Measurements from ENCODE around the gene GPHN. TPM values are rescaled to one million over a fixed set of nuclear protein-coding genes. Genes with fewer than 3 reads are reported as not detected.

GPHN gene
- total RNA-seq, 1 experiment from 2014 or later, result 12.6 TPM

DNA sequence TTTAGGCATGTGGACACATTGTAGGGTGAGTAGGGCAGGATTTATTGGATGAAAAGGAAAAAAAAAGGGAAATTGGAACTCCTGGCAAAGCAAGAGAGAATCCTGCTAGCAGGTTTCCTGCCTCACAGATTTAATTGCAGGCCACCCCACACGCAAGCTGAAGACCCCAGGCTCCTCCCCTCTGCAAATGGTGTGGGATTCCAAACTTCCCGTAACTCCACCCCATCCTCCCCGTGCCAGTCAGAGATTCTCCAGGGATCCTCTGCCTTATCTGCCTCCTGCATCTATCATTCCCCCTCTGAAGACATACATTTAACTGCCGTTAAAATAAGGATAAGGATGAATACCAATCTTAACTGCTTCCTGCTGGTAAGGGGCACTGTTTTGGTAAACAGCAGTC lies 431.5 kb downstream of the GPHN start:
- no peak for DNase-seq (ENCODE audit: low read depth)

DNA sequence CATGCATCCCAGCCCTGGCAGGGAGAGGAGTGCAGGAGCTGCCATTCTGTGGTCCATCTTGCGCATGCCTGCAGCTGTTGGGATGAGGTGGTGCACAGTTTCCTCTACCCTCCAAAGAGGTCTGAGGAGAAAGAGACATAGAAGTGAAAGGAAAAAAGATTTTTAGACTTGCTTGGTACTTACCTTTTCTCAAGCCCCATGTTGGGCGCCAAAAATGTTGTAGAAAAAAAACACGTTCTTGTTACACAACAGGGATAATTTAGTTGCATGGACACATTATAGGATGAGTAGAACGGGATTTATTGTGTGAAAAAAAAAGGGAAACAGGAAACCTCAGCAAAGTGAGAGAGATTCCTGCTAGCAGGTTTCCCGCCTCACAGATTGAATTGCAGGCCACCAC lies 436.9 kb downstream of the GPHN start:
- peak; percentile 30 for DNase-seq (ENCODE audit: low read depth)

DNA sequence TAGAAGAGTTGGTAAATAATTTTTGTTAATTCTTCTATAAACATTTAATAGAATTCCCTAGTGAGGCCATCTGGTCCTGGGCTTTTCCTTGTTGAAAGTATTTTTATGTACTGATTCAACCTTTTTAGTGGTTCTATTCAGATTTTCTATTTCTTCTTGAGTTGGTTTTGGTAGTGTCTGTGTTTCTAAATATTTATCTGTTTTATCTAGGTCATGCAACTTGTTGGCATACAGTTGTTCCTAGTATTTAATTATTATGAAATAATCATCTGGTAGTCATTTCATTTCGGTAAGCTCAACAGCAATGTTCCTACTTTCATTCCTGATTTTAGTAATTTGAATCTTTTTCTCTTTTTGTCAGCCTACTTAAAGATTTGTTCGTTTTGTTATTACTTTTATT lies 447.2 kb downstream of the GPHN start:
- no peak for DNase-seq (ENCODE audit: low read depth)

DNA sequence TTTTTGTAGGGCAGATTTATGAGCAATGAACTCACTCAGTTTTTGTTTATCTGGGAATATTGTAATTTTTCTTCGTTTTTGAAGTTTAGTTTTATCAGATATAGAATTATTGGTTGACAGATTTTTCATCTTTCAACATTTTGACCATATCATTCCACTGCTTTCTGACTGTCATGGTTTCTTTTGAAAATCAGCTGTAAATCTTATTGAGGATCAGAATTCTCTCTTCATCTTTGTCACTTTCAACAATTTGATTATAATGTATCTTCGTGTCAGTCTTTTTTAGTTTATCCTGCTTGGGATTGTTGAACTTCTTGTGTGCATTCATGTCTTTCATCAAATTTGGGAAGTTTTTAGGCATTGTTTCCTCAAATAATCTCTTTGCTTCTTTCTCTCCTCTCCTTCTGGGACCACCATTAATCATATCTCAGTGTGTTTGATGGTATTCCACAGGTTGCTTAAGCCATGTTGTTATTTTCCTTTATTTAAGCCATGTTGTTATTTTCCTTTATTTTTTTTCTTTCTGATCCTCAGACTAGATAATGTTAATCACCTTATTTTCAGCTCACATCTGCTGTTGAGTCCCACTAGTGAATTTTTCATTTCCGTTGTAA lies 451.6 kb downstream of the GPHN start:
- DNase-seq (ENCODE audit: low read depth), result no peak

DNA sequence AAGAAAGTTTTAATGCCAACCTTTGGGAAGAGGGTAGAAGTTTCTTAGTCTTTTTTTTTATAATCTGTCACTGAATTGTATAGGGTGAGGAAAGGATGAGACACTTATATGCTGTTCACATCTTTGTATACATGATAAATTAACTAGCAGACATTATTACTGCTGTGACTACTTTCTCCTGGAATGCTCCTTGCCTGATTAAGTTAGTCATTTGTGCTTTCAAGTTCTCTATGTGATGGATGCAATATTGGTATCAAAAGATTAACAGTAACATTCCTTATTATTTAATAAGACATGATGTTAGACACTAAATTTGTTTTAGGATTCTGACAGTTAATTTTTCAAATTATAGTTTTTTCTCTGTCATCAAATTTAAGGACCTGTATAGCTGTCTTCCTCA lies 457.9 kb downstream of the GPHN start:
- DNase-seq (ENCODE audit: low read depth), result peak; percentile 10

DNA sequence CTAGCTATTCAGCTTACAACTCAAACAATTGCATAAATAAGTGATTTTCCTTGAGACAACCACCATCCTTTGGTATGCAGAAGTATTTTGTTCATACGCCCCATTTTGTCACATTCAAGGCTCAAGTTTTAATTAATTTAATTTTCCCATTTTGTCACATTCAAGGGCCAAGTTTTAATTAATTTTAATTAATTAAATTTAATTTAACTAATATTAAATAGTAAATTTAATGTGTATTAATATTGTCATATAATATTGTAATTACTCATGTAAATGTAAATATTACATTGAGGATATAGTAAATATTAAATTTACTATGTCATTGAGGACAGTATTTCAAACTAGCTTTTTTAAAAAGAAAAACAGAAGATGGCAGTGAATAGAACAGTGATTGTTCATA lies 464.5 kb downstream of the GPHN start:
- DNase-seq (ENCODE audit: low read depth), result no peak

DNA sequence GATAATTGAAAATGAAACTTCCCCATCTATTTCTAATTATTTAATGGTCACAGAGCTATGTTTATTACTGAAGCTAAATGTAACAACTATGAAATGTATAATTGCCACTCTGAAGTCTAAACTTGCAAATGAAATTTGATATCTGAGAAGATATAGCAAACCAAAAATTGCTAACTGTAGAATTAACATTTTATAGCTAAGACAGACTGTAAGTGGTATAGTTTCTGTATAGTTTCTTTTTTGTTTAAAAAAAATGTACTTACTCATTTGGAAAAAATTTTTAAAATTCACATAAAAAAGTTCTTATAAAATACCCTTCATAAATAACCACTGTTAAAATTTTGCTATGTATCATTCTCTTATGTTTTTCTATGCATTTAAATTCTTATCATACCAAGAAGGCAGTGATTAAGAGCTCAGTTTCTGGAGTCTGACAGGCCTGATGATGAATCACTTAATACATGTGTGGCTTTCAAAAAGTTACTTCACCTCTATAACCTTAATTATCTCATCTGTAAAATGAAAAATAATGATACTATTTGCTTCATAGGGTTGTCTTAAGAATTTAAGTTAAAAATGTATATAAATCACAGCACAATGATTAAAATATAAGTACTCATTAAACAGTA lies 466.6 kb downstream of the GPHN start:
- peak; percentile 51 for DNase-seq (ENCODE audit: low read depth)

DNA sequence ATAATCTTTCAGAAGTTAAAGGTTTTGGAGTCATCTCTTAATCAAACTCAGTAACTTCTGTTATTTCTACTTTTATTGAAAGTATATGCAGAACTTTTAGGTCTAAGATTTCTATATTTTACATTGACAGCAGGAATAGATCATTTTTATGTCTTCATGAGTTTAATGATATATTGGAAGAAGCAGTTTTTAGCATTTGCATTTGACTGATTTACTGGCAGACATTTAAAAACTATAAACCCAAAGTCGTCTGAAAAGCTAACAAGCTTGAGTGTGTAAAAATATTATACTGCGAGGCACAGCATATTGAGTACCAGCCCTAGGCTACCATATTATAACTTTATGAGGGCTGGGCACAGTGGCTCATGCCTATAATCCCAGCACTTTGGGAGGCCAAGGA lies 467.3 kb downstream of the GPHN start:
- DNase-seq (ENCODE audit: low read depth), result no peak

DNA sequence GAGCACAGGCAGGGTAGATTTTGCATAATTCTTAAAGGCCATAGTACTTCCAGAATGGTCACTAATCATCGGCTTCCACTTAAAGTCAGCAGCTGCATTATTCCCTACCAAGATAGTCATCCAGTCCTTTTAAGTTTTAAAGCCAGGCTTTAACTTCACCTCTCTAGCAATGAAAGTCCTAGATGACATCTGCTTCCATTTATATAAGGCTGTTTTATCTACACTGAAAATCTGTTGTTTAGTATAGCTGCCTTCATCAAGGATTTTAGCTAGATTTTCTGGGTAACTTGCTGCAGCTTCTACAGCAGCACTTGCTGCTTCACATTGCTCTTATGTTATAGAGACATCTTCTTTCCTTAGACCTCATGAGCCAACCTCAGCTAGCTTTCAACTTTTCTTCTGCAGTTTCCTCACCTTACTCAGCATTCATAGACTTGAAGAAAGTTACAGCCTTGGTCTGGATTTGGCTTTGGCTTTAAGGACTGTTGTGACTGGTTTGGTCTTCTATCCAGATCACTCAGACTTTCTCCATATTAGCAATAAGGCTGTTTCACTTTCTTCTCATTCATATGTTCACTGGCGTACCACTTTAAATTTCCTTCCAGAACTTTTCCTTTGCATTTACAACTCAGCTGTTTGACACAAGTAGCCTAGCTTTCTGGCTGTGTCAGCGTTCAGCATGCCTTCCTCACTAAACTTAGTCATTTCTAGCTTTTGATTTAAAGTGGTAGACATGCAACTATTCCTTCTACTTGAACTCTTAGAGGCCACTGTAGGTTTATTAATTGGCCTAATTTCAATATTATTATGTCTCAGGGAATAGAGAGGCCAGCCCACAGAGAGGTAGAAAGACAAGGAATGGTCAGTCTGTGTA lies 471.4 kb downstream of the GPHN start:
- DNase-seq (ENCODE audit: low read depth), result no peak

DNA sequence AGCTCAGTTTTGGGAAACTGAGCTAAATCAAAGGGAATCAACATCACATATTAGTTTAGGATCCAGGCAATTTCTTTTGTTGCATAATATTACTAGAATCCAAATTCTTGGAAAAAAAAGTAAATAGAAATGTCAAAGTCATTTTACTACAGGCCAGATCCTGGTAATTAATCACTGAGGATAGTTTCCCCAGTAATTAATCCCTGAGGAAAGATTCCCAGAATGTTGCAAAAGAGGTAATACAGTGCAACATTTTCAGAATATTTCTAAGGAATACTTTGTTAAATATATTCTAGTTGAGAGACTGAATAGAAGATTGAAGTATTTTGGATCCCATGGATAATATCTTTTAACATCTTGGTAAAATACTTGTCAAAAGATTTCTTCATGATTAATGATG lies 474.3 kb downstream of the GPHN start:
- DNase-seq (ENCODE audit: low read depth), result no peak

DNA sequence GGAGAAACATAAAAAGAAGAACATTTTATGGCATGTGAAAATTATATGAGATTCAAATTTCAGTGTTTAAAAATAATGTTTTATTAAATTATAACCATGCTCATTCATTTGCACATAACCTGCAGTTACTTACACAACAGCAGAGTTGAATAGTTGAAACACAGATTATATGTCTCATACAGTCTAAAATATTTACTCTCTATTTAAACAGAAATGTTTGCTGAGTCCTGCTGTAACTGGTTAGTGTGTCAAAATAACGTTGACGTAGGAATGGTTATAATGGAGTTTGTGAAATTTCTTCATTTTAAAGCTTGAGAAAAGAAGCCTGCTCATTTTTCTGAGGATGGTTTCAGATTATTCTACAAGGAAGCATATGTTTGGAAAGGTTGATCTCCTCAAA lies 484.8 kb downstream of the GPHN start:
- no peak for DNase-seq (ENCODE audit: low read depth)

DNA sequence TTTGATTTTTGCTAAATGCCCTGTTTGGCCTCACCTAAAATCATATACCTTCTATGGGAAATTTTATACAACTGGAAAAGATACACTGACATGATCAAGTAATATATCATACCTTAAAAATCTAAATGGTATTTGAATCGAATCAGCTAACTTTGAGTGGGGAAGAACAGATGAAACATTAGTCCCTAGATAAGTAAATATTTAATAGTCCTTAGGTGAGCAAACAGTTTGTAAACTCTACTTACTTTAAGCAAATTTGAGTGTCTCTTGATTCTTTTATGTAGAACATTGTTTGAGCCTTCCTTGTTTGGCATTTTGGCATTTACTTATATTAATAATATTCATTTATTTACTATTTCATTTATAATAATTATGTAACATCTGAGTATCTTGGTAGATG lies 485.6 kb downstream of the GPHN start:
- DNase-seq (ENCODE audit: low read depth), result no peak

DNA sequence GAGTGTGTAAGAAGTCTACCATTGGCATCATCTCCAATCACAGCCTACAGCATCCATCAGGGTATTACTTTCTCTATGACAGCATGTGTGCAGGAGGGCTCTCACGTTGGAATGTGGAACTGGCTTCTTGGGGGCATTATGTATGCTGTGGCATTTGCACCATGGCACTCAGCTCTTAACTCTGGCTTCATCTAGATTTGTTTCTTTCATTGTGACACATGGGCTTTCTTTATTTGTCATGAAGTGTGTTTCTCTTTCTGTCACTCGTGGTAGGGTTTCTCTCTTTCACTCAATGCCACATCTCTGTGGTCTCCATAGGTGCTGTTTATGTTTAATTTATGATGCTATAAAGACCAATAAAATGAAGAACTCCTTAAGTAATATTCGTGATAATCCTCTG lies 490.1 kb downstream of the GPHN start:
- DNase-seq (ENCODE audit: low read depth), result no peak

DNA sequence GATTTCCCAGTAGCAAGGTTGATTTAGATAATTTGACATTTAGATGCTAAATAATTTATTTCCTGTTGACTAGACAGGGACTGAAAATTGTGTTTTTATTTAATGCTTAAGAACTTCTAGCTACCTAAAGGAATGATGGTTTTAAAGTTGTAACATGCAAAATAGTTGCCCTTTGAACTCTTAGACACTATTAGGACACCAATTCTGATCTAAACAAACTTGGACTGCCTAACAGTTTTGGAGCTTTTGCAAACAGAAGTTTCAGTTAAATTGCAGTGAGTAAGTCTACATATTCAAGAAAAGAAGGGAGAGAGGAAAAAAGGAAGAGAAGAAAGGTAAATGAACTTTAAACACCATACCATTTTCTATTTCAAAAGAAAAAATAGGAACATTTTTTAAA lies 492.0 kb downstream of the GPHN start:
- DNase-seq (ENCODE audit: low read depth), result no peak

DNA sequence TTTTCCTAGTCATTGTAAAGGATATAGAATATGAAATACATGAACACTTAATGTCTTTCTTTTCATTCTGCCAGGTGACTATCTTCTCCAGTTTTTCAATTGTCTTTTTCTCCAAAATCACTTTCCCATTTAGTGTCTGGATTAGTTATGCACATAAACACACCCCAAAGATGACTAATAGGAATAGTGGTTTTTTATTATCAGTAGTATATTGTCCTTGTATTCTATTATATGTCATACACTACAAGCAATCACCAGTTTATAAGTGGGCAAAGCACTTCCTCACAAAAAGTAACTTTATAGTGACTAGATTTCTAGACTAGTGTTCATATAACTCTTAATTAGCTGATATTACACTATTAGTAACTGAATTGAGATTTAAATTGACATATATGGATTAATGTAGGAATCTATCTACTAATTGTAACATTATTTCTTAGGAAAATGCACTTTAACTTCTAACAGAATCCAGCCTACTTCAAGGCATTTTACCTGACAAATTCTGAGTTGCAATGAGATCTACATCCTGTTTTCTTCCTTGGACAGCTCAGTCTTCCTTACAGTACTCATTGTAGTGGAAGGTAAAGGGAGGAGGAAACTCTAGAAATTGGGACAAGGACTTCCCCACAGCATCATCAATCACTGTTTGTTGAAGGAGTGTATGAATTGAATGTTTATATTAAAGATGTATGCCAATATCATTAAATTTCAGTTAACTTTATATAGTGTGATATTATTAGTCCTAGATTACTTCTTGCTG lies 495.2 kb downstream of the GPHN start:
- DNase-seq (ENCODE audit: low read depth), result peak; percentile 7

DNA sequence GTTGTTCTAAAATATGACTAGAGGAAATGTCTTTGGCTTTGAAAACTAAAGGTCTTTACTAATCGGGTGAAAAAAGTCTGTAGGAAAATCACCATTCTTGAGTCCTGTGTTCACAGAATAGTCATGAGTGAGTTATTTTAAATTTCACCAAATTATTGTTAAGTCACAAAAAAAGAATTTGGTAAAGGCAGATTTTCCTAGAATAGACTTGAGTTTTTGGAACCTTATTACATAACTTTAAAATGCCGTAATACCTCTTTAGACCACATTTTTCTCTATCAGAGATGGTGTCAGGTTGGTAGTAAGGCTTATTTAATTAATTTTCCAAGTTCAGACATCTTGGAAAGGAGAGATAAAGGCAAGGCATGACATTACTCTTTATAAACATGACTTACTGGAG lies 496.6 kb downstream of the GPHN start:
- peak; percentile 13 for DNase-seq (ENCODE audit: low read depth)

DNA sequence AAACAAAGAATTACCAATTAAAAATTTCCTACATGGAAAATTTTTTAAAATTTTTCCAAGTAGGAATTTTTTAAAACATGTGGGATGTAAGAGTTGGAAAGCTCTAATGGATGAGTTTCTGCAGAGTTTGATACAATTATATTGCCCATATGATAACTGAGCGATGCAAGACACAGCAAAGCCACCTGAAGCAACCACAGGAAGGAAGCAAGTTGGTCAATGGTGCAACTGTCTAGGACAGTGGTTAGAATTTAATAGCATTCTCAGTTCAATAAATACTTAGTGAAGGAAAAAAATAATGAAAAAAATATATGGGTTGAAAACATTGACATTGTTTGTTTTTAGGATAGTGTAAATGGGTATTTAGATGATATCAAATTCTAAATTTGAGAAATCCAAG lies 502.7 kb downstream of the GPHN start:
- DNase-seq (ENCODE audit: low read depth), result no peak

DNA sequence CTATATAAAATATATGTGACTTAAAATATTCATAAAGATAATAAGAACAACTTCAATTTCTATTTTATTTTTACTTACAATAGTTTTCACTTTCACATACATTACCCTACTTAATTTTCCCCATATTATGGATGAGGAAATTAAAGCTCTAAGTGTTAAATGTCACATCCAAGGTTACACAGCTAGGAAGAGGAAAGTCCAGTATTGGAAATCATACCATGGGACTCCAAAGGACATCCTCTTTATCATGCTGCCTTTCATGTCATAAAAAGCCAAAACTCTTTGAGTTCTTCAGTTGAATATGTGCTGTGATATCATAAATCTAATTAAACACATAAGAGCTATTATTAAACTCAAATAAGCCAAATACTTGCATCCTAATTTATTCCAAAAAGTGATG lies 508.9 kb downstream of the GPHN start:
- DNase-seq (ENCODE audit: low read depth), result no peak

DNA sequence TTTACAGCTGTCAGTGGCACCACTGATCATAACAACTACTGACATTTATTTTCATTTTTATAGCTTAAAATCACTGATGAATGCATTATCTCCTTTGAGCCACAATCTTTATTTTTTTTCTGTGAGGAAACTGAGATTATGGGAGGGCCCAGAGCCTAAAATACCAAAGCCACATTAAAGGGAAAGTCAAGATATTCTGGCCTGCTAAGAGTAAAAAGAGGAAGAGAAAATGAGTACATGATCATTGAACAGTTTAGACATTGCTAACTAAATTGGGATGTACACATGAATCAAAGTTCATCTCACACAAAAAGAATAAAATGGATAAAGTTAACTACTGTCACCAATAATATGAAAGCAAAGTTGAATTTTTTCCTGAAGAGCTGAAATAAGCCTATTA lies 510.8 kb downstream of the GPHN start:
- no peak for DNase-seq (ENCODE audit: low read depth)

DNA sequence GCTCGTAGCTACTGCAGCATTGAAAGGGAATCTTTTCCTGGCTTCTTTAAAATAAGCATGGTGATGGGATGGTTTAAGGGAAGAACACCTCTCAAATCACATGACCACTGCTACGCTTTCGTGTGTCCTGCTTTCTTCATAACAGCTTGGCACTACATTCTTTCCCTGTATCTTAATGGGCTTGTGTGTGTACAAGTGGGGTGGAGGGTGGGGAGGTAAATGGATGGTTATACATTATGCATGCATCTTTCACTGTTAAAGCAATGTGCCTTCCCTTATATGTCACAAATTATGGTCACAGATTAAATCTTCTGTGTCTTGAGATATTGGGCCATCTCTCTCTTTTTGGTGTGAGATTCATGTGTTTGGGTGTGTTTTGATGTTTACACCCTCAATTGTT lies 511.8 kb downstream of the GPHN start:
- DNase-seq (ENCODE audit: low read depth), result no peak

DNA sequence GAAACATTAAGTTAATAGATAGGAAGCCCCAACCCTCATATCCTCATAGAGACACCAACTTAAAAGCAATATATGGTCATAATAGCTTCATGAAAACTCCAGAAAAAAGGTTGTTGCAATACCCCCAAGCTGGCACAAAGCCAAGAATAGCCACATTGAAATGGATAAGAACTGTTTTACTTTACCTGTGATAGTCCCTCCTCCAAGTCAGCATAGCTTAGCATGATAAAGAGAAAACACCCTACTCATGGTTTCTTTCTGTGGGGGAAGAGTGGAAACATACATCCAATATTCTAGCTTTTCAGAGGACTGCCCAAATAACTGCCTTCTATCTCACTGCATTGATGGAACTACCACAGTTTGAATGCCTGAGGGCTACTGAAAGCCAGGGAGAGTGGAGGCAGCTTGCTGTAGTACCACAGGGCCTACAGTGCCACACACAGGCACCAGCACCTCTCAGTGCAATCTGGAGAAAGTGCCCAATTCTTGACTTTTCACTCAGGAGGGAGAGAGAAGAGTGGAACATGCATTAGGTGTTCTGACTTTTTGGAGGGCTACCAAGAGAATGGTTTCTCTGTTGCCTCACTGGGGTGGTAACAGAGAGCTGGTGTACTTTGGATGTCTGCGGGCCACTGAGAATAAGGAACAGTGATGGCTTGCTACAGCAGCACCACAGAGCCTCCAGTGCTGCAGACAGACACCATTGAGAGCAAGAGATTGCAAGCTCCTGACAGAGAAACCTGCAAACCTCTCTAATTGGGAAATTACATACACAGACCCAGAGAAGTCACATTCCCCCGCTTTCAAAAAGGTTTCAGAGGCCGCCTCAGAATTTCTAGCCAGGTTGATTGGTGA lies 524.2 kb downstream of the GPHN start:
- DNase-seq (ENCODE audit: low read depth), result no peak

Measured in M059J (cell line).